Left renal cortex interstitium (tissue), 4 donors: Measurements from ENCODE around the gene HEXD. TPM values are rescaled to one million over a fixed set of nuclear protein-coding genes. Genes with fewer than 3 reads are reported as not detected.
"Not testable (repeated sequence)": the region's sequence is repeated elsewhere in the genome, so short reads cannot be mapped to it uniquely, and the experiment has no call there.

ENCODE experiments used
- DNase-seq, 4 donors: peaks; one replicate each; pipeline ENCODE4 v3.0.0-alpha.2; 2013; ENCODE audit warnings: low read depth in 4 of 4, low spot score in 2 of 4, missing footprints in 1 of 4
- polyA plus RNA-seq, 4 donors: library from polyadenylated mRNA; unstranded; fragments of 120-200 nt; gene quantifications; one replicate each; pipeline ENCODE4 v1.2.1, GENCODE V29; 2013; ENCODE audit not compliant: insufficient read length in 4 of 4

Gene HEXD
- polyA plus RNA-seq, 4 donors, result 31.8 to 62.4 (median 42.6) TPM

- peak in 3 of 4 donors; percentile 81 to 83 (median 82) for DNase-seq
Measured at GRCh38 chr17:82450357-82451106, 32.4 kb downstream of the HEXD start, which contains the start of gene CYBC1. Gene CYBC1 (minus strand): TSS chr17:82450752. CDS start chr17:82449254, 1,498 bp downstream.

GRCh38 chr17:82452162-82452561 is 34.0 kb downstream of the HEXD start:
- DNase-seq, result no peak

- not testable (repeated sequence) for DNase-seq
Measured at GRCh38 chr17:82453151-82453550, 35.0 kb downstream of the HEXD start.

GRCh38 chr17:82453706-82454105 is 35.6 kb downstream of the HEXD start:
- not testable (repeated sequence) for DNase-seq

GRCh38 chr17:82457073-82457928 is 39.2 kb downstream of the HEXD start:
- DNase-seq, result no peak

GRCh38 chr17:82457929-82458178 is 39.7 kb downstream of the HEXD start:
- DNase-seq, result no peak

GRCh38 chr17:82458179-82458884 is 40.2 kb downstream of the HEXD start, which contains the start of gene NARF:
Gene NARF (plus strand): TSS chr17:82458741. CDS start chr17:82458804, 63 bp downstream.
- DNase-seq, result peak; percentile 83 to 94 (median 92)

- no peak for DNase-seq
Measured at GRCh38 chr17:82458885-82459424, 40.8 kb downstream of the HEXD start.

GRCh38 chr17:82459936-82460335 is 41.8 kb downstream of the HEXD start:
- DNase-seq, result not testable (repeated sequence)

GRCh38 chr17:82461827-82462524 is 43.8 kb downstream of the HEXD start:
- DNase-seq, result no peak

- no peak for DNase-seq
Measured at GRCh38 chr17:82463391-82463790, 45.2 kb downstream of the HEXD start.

- DNase-seq, result no peak
Measured at GRCh38 chr17:82463925-82464566, 45.9 kb downstream of the HEXD start.

GRCh38 chr17:82464567-82464929 is 46.4 kb downstream of the HEXD start:
- DNase-seq, result no peak

- DNase-seq, result no peak
Measured at GRCh38 chr17:82465023-82465603, 47.0 kb downstream of the HEXD start.

GRCh38 chr17:82468692-82469091 is 50.5 kb downstream of the HEXD start:
- DNase-seq, result no peak

GRCh38 chr17:82470065-82470464 is 51.9 kb downstream of the HEXD start:
- no peak for DNase-seq

- DNase-seq, result no peak
Measured at GRCh38 chr17:82474223-82475010, 56.3 kb downstream of the HEXD start.

- no peak for DNase-seq
Measured at GRCh38 chr17:82475458-82475857, 57.3 kb downstream of the HEXD start.

- DNase-seq, result no peak
Measured at GRCh38 chr17:82477934-82478333, 59.8 kb downstream of the HEXD start.
